Embryonic facial prominence (tissue), 1 donor: ENCODE results near the gene DPEP3.

Source experiments
- DNase-seq: peaks from one replicate; pipeline ENCODE4 v3.0.0-alpha.2; 2016; ENCODE audit errors: extremely low spot score

DPEP3 gene

GRCh38 chr16:67931712-67932461 lies 48.4 kb downstream of the DPEP3 start, which contains the start of gene CTRL:
CTRL (minus strand) TSS chr16:67931862; CDS start chr16:67931852, 10 bp downstream.
- no peak for DNase-seq

- no peak for DNase-seq
Observed at GRCh38 chr16:67930678-67931211, 49.6 kb downstream of the DPEP3 start.

GRCh38 chr16:67930191-67930590 lies 50.1 kb downstream of the DPEP3 start:
- no peak for DNase-seq

- DNase-seq = no peak
Observed at GRCh38 chr16:67928561-67929364, 51.5 kb downstream of the DPEP3 start.

- no peak for DNase-seq
Observed at GRCh38 chr16:67928147-67928546, 52.2 kb downstream of the DPEP3 start.

- no peak for DNase-seq
Observed at GRCh38 chr16:67927131-67927941, 53.0 kb downstream of the DPEP3 start.

- no peak for DNase-seq
Observed at GRCh38 chr16:67926181-67926750, 54.0 kb downstream of the DPEP3 start.
